DMS 273 (cell line): ENCODE measurements around the gene SPCS2.
"Not testable (repeated sequence)": the region's sequence is repeated elsewhere in the genome, so short reads cannot be mapped to it uniquely, and the experiment has no call there.

Experiments
- DNase-seq: peaks from one replicate; lab custom pipeline; 2025; ENCODE audit not compliant: unreplicated experiment; lab: John Stamatoyannopoulos, UW

The SPCS2 gene

GRCh38 chr11:75000975-75001354 is 51.9 kb downstream of the SPCS2 start:
- DNase-seq: no peak

DNA sequence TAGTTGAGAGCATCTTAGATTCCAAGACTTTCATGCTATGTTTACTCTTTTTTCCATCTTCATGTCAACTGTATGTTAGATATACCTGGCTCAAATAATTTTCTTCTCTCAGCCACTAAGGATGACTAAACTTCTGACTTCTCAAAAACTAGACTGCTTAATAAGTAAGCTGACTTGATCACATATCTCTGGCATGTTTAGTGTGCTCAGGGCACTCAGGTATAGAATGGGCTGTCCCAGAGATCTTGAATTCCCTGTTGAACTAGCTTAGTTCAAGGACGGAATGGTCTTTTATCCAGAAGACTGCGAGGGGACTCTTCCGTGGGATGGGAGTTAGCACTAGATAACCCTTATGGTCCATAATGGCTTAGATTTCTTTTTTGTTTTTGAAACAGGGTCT is 52.6 kb downstream of the SPCS2 start:
- DNase-seq: no peak

DNA sequence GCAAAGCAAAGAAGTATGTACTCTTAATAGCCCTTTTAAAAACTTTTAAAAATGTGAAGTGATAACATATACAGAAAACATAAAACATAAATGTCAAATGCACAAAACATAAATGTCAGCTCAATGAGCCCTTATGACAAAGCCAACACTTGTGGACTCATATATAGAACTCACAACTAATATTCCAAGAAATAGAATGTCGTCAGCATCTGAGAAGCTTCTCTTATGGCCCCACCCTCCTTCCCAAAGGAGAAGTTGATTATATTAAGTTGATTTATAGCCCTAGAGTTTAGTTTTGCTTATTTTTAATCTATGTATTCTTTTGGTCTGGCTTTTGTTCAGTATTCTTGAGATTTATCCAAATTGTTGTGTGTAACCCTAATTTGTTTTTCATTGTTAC is 53.5 kb downstream of the SPCS2 start:
- no peak for DNase-seq

- DNase-seq: no peak
Observed at GRCh38 chr11:75004215-75004614, 55.1 kb downstream of the SPCS2 start.

- no peak for DNase-seq
Observed at GRCh38 chr11:75011357-75011756, 62.3 kb downstream of the SPCS2 start.

DNA sequence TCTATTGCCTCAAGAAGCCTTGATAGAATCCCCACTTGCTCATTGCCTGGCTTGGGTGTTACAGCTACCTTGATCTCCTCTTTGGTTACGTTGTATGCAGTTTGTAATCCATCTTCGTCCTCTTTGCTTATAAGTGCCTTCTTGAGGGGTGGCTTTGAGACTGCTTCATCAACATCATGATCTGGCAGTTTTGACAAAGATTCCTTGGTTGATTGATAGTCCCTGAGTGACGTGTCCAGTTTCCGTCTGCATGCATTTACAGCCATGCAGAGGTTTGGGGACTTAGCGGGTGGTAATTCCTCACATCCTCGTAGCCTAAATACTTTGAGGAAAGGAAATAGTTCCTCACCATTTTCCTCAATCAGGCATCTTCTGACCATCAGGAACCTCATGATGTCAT is 62.8 kb downstream of the SPCS2 start:
- no peak for DNase-seq

- DNase-seq: no peak
Observed at GRCh38 chr11:75013051-75013450, 64.0 kb downstream of the SPCS2 start.

- peak; percentile 20 for DNase-seq
Observed at GRCh38 chr11:75014129-75014528, 65.1 kb downstream of the SPCS2 start.

GRCh38 chr11:75019200-75019599 is 70.1 kb downstream of the SPCS2 start:
- not testable (repeated sequence) for DNase-seq

DNA sequence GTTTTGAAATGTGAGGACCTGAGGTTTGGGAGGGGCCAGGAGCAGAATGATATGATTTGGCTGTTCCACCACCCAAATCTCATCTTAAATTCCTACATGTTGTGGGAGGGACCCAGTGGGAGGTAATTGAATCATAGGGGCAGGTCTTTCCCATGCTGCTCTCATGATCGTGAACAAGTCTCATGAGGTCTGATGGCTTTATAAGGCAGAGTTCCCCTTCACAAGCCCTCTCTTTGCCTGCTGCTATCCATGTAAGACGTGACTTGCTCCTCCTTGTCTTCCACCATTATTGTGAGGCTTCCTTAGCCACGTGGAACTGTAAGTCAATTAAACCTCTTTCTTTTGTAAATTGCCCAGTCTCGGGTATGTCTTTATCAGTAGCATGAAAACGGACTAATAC is 71.3 kb downstream of the SPCS2 start:
- DNase-seq: not testable (repeated sequence)

DNA sequence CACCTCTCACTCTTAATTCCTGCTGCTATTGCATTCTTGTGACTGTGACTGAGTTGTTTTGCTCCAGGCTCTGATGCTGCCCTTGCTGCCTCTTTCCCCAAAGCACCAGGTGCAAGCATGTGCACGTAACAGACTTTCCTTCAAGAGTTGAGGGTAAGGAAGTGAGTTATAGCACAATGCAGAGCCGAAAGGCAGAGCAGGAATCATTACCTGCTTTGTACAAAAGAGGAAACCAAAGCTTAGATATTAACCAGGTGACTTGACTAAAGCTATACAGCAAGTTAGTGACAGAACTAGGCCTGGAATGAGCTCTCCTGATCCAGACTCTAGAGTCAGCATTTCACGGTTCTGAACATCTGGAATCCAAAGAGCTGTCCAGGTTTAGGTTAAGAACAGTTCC is 73.2 kb downstream of the SPCS2 start:
- no peak for DNase-seq

DNA sequence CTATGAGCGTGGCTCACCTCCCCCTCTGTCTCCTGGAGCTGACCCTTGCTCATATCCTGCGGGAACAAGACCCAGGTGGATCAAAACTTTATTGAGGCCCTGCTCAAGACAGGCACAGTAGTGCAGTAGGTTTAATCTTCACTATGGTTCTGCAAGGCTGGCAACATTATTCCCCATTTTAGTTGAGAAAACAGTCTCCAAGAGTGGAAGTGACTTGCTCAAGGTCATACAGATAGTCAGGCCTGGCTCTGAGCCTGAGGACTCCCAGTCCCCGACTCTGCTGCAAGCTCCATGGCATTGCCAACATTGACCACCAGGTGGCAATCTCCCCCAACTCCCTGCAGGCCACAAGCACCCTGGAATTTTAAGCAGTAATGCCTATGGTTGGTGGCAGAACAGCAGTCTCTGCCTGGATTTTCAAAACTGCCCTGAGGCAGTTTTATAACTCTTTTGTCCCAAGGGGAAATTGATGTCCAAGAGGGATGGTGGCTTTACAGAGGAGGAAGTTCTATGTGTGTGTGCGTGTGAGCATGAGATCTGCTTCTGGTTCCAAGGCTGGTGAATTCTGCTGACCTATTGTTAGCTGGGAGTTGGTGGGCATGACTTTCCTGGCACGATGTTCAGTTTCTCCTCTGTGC is 73.8 kb downstream of the SPCS2 start:
- peak; percentile 79 for DNase-seq

DNA sequence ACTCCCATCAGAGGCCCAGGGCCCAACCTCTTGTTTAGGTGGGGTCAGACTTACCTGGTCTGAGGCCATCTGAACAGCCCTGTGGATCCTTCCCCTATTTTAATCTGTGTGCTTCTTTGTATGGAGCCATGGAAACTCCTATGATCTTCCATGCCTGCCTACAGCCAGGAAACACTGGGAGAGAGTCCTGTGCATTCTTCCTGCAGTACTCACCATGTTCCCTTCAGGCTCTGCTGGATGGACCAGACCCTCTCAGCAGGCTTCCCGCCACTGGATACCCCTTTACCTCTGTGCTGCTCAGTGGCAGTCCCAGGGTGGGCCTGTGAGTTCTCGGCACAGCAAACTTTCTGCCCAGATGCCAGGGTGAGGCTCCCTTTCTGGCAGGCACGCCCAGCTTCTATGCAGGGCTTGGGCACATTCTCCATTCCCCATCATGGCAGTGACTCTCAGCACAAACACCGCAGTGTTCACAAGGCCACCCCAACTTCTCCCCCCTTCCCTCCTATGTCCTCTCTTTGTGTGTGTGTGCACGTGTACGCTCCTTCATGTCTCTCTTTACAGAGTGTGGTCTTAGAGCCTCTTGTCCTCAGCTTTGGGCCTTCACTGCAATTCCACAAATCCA is 74.5 kb downstream of the SPCS2 start:
- DNase-seq: no peak

DNA sequence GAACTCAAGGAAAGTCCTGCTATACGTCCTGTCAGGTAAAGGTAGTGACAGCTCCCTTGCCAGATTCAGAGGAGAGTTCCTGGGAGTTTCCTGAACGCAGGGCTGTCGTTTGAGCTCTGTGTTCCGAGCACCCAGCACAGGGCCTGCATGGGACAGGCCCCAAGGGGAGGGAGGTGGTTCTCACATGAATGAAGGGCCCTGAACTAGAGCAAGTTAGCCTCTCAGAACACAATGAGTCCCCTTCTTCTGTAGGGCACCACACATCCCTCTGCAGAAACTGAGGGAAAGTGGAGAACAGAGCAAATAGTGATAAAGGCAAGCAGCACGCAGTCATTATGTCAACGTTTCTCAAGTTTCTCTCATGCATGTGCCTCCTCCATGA is 75.0 kb downstream of the SPCS2 start:
- no peak for DNase-seq

DNA sequence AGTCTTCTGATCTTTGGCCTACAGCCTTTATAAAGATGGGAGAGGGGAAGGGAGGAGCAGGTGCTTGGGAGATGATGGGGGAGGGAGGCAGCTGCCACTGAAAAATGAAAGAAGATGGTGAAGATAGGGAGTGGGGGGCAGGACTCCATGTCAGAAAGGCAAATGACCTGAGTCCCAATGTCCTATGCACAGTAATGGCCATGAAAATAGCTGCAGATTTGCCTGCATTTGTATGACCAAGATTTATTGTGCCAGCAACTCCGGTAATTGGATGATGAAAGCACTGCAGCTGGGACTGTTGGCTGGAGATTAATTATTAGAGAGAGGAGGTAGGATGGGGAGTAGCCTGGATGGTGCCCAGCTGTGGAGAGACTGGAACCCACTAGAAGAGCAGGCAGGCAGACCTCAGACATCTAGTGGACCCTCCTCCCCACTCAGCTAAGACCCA is 75.7 kb downstream of the SPCS2 start:
- DNase-seq: peak; percentile 3

GRCh38 chr11:75025561-75025960 is 76.5 kb downstream of the SPCS2 start:
- no peak for DNase-seq

GRCh38 chr11:75028321-75028720 is 79.3 kb downstream of the SPCS2 start:
- no peak for DNase-seq
